PC-3 (cell line): Measurements from ENCODE around the gene ENPP7. TPM values are rescaled to one million over a fixed set of nuclear protein-coding genes. Genes with fewer than 3 reads are reported as not detected.

Source experiments
- ATAC-seq: fragments of 200-7000 bp; cut with Tn5 transposase; 2 replicates; pipeline ENCODE4 v1.9.1; 2020; ENCODE audit warnings: mild to moderate bottlenecking, moderate library complexity
- Bru-seq: library from RNA; stranded (reverse); fragments of 400-500 nt; gene quantifications from one replicate; lab custom pipeline; 2021; lab: Mats Ljungman, UMichigan
- BruChase-seq, 2 experiments: library from RNA; stranded (reverse); fragments of 400-500 nt; gene quantifications; one replicate each; lab custom pipeline; 2021; lab: Mats Ljungman, UMichigan
- BruUV-seq: library from RNA; stranded (reverse); fragments of 400-500 nt; replicated peaks from 2 replicates; lab custom pipeline; 2021; lab: Mats Ljungman, UMichigan
- CTCF ChIA-PET: fragments of 300-600 bp; sonication (Branson Sonifier 250); formaldehyde crosslinking; loops from one replicate; lab custom pipeline; 2022; ENCODE audit warnings: antibody characterized with exemption; lab: Charles Lee
- POLR2A ChIA-PET: fragments of 300-600 bp; sonication (Branson Sonifier 250); formaldehyde crosslinking; loops from one replicate; lab custom pipeline; 2022; ENCODE audit warnings: antibody characterized with exemption; ENCODE audit not compliant: unreplicated experiment; lab: Charles Lee
- DNase-seq: peaks from one replicate; pipeline ENCODE4 v3.0.0-alpha.2; 2015
- H2AFZ ChIP-seq: fragments of 300-600 bp; sonication (generic); 2 replicates; pipeline ENCODE4 v1.6.0; 2016; ENCODE audit warnings: antibody characterized with exemption, low read length
- H3F3A ChIP-seq: fragments of 300-600 bp; sonication (generic); one replicate; pipeline ENCODE4 v1.6.0; 2017; ENCODE audit warnings: antibody characterized with exemption, low read length, control low read depth, mild to moderate bottlenecking; ENCODE audit not compliant: unreplicated experiment
- H3K27ac ChIP-seq: fragments of 300-600 bp; sonication (generic); 2 replicates; pipeline ENCODE4 v1.5.1; 2016; ENCODE audit warnings: mild to moderate bottlenecking, low read length
- H3K27me3 ChIP-seq: fragments of 300-600 bp; sonication (generic); 2 replicates; pipeline ENCODE4 v1.6.1; 2016; ENCODE audit warnings: low read length, mixed read lengths
- H3K36me3 ChIP-seq: fragments of 300-600 bp; sonication (generic); 2 replicates; pipeline ENCODE4 v1.6.1; 2016; ENCODE audit warnings: low read depth, mixed run types, low read length, mixed read lengths
- H3K4me1 ChIP-seq: fragments of 300-600 bp; sonication (generic); 2 replicates; pipeline ENCODE4 v1.5.1; 2016; ENCODE audit warnings: low read length; ENCODE audit not compliant: insufficient read depth
- H3K4me2 ChIP-seq: fragments of 300-600 bp; sonication (generic); 2 replicates; pipeline ENCODE4 v1.6.0; 2016; ENCODE audit warnings: low read length
- H3K4me3 ChIP-seq: fragments of 300-600 bp; sonication (generic); 2 replicates; pipeline ENCODE4 v1.5.1; 2016; ENCODE audit warnings: mild to moderate bottlenecking, low read length, mixed read lengths
- H3K79me2 ChIP-seq: fragments of 300-600 bp; sonication (generic); 2 replicates; pipeline ENCODE4 v1.6.1; 2017; ENCODE audit warnings: low read length, mixed read lengths
- H3K9ac ChIP-seq: fragments of 300-600 bp; sonication (generic); 2 replicates; pipeline ENCODE4 v1.6.0; 2016; ENCODE audit warnings: mild to moderate bottlenecking, low read length
- H3K9me2 ChIP-seq: fragments of 300-600 bp; sonication (generic); replicated peaks from 2 replicates; pipeline ENCODE4 v1.6.1; 2016; ENCODE audit warnings: mixed run types, low read length, mixed read lengths
- H3K9me3 ChIP-seq: fragments of 300-600 bp; sonication (generic); 2 replicates; pipeline ENCODE4 v1.6.1; 2016; ENCODE audit warnings: low read length, mixed read lengths
- H4K20me1 ChIP-seq: fragments of 300-600 bp; sonication (generic); 2 replicates; pipeline ENCODE4 v1.6.1; 2016; ENCODE audit warnings: low read length, mixed read lengths
- EZH2 ChIP-seq: fragments of 300-600 bp; sonication (generic); IDR thresholded peaks from one replicate; pipeline ENCODE4 v1.6.1; 2017; ENCODE audit warnings: antibody characterized with exemption, mild to moderate bottlenecking, low read length; ENCODE audit not compliant: unreplicated experiment
- EZH2phosphoT487 ChIP-seq: fragments of 300-600 bp; sonication (generic); IDR thresholded peaks from 2 replicates; pipeline ENCODE4 v1.6.1; 2018; ENCODE audit warnings: mild to moderate bottlenecking, antibody characterized with exemption, low read length, borderline replicate concordance
- intact Hi-C: fragments of 100-400 bp; cut with micrococcal nuclease; formaldehyde crosslinking; loops from 2 replicates; pipeline ENCODE4 v1.9.0; 2023
- long read RNA-seq: library from polyadenylated mRNA; unstranded; transcript quantifications from one replicate; pipeline ENCODE4 v2.0.0, GENCODE V29; 2021; ENCODE audit not compliant: unreplicated experiment
- total RNA-seq: library from RNA; depleted of rRNA; stranded (reverse); fragments of >200 nt; gene quantifications from 2 replicates; pipeline ENCODE4 v1.2.3, GENCODE V29; 2014; rRNA removed
- TF ChIP-seq, protein P1 (sequence below): fragments of 300-600 bp; sonication (generic); conservative IDR thresholded peaks from 2 replicates; pipeline ENCODE4 v1.5.1; 2017; ENCODE audit warnings: antibody characterized with exemption, low read depth, mild to moderate bottlenecking, low read length

The ENPP7 gene, protein sequence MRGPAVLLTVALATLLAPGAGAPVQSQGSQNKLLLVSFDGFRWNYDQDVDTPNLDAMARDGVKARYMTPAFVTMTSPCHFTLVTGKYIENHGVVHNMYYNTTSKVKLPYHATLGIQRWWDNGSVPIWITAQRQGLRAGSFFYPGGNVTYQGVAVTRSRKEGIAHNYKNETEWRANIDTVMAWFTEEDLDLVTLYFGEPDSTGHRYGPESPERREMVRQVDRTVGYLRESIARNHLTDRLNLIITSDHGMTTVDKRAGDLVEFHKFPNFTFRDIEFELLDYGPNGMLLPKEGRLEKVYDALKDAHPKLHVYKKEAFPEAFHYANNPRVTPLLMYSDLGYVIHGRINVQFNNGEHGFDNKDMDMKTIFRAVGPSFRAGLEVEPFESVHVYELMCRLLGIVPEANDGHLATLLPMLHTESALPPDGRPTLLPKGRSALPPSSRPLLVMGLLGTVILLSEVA
- not detected in 2 replicates for total RNA-seq
- not detected for Bru-seq, nascent RNA
- not detected for BruChase-seq, experiment 1, labeled RNA remaining after a 6-hour chase
- BruChase-seq, experiment 2, labeled RNA remaining after a 2-hour chase, result not detected
- long read RNA-seq, result 0 reads

DNA sequence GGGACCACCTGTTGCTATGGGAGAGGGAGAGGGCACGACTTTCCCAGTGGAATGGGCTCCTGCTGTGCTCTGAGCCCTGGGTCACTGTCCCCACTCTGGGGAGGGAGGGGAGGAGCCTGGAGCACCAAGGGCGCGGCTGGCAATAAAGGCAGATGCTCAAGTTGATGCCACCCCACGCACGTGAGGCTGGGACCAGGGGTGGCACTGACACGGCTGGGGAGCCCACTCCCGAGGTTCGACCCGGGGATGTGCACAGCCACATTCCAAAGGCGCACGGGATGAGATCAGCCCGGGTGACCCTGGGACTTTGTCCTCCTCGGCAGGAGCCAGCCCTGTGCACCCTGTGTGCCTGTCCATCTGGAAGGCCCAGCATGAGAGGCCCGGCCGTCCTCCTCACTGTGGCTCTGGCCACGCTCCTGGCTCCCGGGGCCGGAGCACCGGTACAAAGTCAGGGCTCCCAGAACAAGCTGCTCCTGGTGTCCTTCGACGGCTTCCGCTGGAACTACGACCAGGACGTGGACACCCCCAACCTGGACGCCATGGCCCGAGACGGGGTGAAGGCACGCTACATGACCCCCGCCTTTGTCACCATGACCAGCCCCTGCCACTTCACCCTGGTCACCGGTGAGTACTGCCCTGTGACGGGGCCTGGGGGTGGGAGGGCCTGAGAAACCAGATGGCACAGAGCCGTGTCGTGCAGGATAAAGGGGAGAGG lies at the start of gene ENPP7:
TSS of gene ENPP7 (plus strand) at position 175 of the 715 bp plus-strand sequence. CDS start at position 372, 197 bp downstream.
- Histone ChIP-seq H3K79me2 (no peaks in the 10 kb centered on the region), H3K4me1 (no peaks in the 10 kb centered on the region), H3K4me3 (no peak within 1 kb of the TSS), H3K27me3 (no peaks in the 10 kb centered on the region), H3K9me2 (no peaks in the 10 kb centered on the region), H3K27ac (no peak within 1 kb of the TSS), H3K9me3 (no peaks in the 10 kb centered on the region), H3F3A (no peaks in the 10 kb centered on the region), H3K36me3 (no peaks in the 10 kb centered on the region), H4K20me1 (no peaks in the 10 kb centered on the region), H3K4me2 (no peak within 1 kb of the TSS), H2AFZ (no peak within 1 kb of the TSS), H3K9ac (no peak within 1 kb of the TSS)
- CTCF ChIA-PET, result no interaction called here
- DNase-seq (no peak), ATAC-seq (no peak)
- intact Hi-C loops, result no loop called here
- POLR2A ChIA-PET, result no interaction called here
- TF ChIP-seq EZH2 (no peak), EZH2phosphoT487 (no peak)
- TF ChIP-seq, protein P1, sequence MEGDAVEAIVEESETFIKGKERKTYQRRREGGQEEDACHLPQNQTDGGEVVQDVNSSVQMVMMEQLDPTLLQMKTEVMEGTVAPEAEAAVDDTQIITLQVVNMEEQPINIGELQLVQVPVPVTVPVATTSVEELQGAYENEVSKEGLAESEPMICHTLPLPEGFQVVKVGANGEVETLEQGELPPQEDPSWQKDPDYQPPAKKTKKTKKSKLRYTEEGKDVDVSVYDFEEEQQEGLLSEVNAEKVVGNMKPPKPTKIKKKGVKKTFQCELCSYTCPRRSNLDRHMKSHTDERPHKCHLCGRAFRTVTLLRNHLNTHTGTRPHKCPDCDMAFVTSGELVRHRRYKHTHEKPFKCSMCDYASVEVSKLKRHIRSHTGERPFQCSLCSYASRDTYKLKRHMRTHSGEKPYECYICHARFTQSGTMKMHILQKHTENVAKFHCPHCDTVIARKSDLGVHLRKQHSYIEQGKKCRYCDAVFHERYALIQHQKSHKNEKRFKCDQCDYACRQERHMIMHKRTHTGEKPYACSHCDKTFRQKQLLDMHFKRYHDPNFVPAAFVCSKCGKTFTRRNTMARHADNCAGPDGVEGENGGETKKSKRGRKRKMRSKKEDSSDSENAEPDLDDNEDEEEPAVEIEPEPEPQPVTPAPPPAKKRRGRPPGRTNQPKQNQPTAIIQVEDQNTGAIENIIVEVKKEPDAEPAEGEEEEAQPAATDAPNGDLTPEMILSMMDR, result no peak
- BruUV-seq, result no TSS peak

DNA sequence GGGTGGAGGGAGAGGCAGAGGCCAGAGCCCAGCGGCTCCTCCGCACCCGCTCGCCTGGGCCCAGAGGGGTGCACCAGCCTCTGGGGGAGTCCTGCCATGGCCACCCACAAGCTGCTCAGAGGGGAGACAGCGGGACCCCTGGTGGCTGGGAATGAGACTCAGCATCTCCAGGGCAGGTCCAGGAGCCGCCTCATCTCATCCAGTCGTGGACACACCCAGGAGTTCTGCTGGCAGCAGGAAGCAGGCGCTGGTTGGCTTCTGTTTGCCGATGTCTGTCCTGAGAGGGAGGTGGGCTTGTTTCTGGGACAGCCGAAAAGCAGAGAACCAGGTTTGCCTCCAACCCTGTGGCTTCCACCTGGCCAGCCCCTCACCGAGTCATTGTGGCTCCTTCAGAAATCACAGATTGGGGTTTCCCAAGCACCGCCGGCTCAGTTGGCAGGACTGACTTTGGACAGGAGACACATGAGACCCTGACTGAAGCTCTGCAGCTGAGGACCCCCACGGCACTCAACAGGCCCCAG lies 49.6 kb upstream of the ENPP7 start:
- 0 out of 2 replicates have a peak, but pooled peaks have one; percentile 16 for ATAC-seq
- Histone ChIP-seq H3K36me3 (no peaks in the 10 kb centered on the region), H4K20me1 (no peaks in the 10 kb centered on the region), H3K4me1 (no peaks in the 10 kb centered on the region), H3K4me2 (no peak overlapping the region), H3K79me2 (no peaks in the 10 kb centered on the region), H3K9ac (no peak overlapping the region), H3K27ac (no peak overlapping the region), H3F3A (no peaks in the 10 kb centered on the region), H3K9me3 (no peaks in the 10 kb centered on the region), H3K27me3 (peaks cover 93% of the 10 kb centered on the region), H2AFZ (no peak overlapping the region), H3K9me2 (no peaks in the 10 kb centered on the region), H3K4me3 (no peak overlapping the region)
- ChIA-PET CTCF (no interaction called here), POLR2A (no interaction called here)
- intact Hi-C loops, result no loop called here
- DNase-seq, result no peak
- BruUV-seq, result no TSS peak
- TF ChIP-seq EZH2 (no peak), EZH2phosphoT487 (no peak)
- TF ChIP-seq, protein P1, result no peak
